LNCAP (cell line): ENCODE data around the gene NEURL4.

Experiments used
- CTCF ChIP-seq: fragments of 450-650 bp; IDR thresholded peaks from 2 replicates; pipeline ENCODE4 v1.5.1; 2017; ENCODE audit warnings: mild to moderate bottlenecking

Gene NEURL4

DNA sequence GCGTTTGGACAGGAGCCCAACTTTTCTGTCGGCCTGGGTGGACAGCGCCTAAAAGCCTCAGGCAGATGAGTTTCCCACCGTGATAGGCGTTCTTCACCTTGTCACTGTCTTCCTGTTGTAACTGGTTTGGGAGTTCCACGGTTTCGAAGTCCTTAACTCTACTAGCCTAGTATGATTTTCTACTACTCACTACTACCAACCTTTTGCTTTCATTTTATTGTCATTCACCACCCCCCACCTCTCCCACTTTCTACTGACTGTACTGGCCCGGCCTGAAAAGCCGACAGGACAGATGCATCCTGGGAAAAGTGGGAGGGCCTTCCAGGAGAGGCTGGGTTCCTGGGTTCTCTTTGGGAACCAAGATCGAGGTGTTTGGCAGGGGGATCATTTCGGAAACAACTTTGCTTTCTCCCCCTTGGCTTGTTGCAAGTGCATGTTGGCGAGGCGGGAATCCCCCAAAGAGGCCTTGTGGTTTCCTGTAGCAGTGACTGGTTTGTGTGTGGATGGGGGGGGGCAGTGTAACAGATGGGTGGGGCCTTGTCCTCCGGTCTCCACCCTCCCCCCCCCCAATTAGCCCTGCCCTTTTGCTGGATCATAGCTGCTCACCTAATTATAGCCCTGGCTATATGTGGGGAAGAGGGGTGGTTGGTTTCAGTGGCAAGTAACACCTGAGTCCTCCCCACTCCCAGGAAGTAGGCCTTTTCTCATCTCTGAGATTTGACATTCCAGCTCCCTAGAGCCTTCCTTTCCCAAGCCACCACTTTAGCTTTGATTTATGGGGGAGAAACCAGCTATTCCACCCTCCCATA is 20.3 kb downstream of the NEURL4 start:
- no peak for TF ChIP-seq CTCF

GRCh38 chr17:7307686-7308624 is 21.2 kb downstream of the NEURL4 start:
- TF ChIP-seq CTCF, result no peak

DNA sequence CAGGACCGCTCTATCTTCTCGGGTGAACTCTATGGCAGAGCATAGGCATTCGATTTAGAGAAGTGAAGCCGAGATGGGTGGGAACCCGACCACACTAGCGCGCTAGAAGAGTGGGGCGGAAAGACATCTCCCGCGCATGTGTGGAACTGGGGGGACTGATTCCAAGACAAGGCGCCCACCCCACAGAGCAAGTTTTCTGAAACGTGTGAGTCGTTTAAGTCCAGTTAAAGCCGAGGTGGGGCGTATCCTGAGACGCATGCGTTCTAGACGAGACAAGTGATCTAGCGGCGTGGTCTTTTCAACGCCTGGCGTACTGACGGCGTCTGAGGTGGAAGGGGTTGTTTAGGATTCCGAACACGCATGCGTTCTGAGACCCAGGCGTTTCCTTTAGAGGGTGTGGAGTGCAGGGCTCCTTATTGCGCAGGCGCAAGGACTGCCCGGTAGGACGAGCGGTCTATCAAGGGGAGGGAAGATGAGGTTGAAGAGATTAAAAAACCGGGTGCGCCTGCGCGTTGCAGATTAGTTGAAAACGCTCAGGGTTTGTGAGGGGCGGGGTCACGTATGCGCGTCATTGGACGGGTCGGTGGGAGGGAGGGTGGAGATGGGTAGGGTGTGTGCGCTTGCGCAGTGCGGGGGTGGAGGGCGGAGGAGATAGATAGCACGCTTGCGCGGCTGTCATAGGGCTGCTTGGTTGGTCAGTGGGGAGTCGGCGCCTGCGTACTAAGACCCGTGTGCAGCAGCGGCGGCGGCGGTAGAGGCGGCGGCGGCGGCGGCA is 22.0 kb downstream of the NEURL4 start, which contains the start of gene EIF5A:
EIF5A (plus strand) TSS at position 718 of the 775 bp plus-strand sequence. CDS start 2,008 bp downstream, outside the sequence.
- no peak for TF ChIP-seq CTCF

GRCh38 chr17:7304179-7304578 is 25.0 kb downstream of the NEURL4 start:
- no peak for TF ChIP-seq CTCF

GRCh38 chr17:7296189-7296861 is 32.8 kb downstream of the NEURL4 start:
- TF ChIP-seq CTCF, result peak; percentile 74

DNA sequence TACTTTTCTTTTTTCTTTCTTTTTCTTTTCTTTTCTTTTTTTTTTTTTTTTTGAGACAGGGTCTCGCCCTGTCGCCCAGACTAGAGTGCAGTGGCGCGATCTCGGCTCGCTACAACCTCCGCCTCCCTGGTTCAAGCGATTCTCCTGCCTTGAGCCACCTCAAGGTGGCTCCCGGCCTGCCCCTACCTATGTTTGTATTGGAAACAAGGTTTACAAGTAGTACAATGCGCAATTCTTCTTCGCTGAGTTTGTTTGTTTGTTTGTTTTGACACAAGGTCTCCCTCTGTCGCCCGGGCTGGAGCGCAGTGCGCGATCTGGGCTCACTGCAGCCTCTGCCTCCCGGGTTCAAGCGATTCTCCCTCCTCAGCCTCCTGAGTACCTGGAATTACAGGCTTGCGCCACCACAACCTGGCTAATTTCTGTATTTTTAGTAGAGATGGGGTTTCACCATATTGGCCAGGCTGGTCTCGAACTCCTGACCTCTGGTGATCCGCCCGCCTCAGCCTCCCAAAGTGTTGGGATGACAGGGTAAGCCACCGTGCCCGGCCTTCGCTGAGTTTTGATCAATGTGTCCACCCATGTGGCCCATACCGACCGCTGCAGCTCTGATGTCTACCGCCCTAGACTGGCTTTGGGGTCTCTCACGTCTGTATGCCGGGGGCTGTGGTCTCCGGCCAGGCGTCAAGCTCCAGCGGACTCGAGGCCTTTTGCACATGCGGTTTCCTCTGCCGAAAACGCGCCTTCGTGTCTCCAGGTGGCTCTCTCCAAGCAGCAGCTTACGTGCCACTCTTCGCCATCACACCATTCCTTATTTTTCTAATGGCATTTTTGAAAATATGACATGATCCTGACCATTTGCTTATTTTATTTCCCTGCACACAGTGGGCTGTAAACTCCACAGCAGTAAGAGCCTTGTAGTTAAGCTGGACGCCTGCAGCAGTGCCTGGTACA is 33.6 kb downstream of the NEURL4 start:
- no peak for TF ChIP-seq CTCF
